Activated CD8-positive, alpha-beta T cell treated with anti-CD3 and anti-CD28 coated beads for 36 hours (primary cell): ENCODE measurements around the gene ACOT7. TPM values are rescaled to one million over a fixed set of nuclear protein-coding genes. Genes with fewer than 3 reads are reported as not detected.
"Not testable (repeated sequence)": the region's sequence is repeated elsewhere in the genome, so short reads cannot be mapped to it uniquely, and the experiment has no call there.

Experiments
- ATAC-seq: fragments of 200-7000 bp; cut with Tn5 transposase; one replicate; pipeline ENCODE4 v1.10.0; 2021; ENCODE audit warnings: mild to moderate bottlenecking, moderate library complexity
- CTCF ChIA-PET: fragments of 350-600 bp; sonication (Branson Sonifier 250); formaldehyde crosslinking; loops from one replicate; lab custom pipeline; 2021; ENCODE audit warnings: antibody characterized with exemption; lab: Charles Lee
- POLR2A ChIA-PET: fragments of 350-600 bp; sonication (Branson Sonifier 250); formaldehyde crosslinking; loops from one replicate; lab custom pipeline; 2021; ENCODE audit warnings: antibody characterized with exemption; lab: Charles Lee
- DNase-seq: peaks from one replicate; pipeline ENCODE4 v3.0.0-alpha.2; 2020
- H3K27ac Mint-ChIP-seq: one replicate; pipeline ENCODE4 v1.8.0; 2021; ENCODE audit warnings: mild to moderate bottlenecking, mixed read lengths
- H3K27me3 Mint-ChIP-seq: one replicate; pipeline ENCODE4 v1.8.0; 2021; ENCODE audit warnings: mixed read lengths
- H3K36me3 Mint-ChIP-seq: one replicate; pipeline ENCODE4 v1.8.0; 2021; ENCODE audit warnings: low read depth, mixed read lengths
- H3K4me1 Mint-ChIP-seq: one replicate; pipeline ENCODE4 v1.8.0; 2021; ENCODE audit warnings: low read depth, mixed read lengths
- H3K4me3 Mint-ChIP-seq: one replicate; pipeline ENCODE4 v1.8.0; 2021; ENCODE audit warnings: mild to moderate bottlenecking, moderate library complexity, mixed read lengths
- H3K9me3 Mint-ChIP-seq: one replicate; pipeline ENCODE4 v1.8.0; 2021; ENCODE audit warnings: mixed read lengths
- intact Hi-C: fragments of 100-400 bp; cut with micrococcal nuclease; formaldehyde crosslinking; loops from one replicate; pipeline ENCODE4 v1.10.0; 2022
- total RNA-seq, 2 experiments: library from RNA; stranded (reverse); gene quantifications; one replicate each; pipeline ENCODE4 v1.2.3, GENCODE V29; 2021
- TF ChIP-seq, protein P1 (sequence below): fragments of 200-600 bp; IDR thresholded peaks from one replicate; pipeline ENCODE4 v1.8.0; 2022; ENCODE audit warnings: antibody characterized with exemption, mild to moderate bottlenecking

ACOT7 gene
- total RNA-seq, 2 experiments from 2014 or later, result 80.4 to 86.7 TPM

GRCh38 chr1:6435547-6435946, 42.0 kb upstream of the ACOT7 start:
- no peak for ATAC-seq
- Mint-ChIP-seq H3K4me3 (no peak overlapping the region), H3K27ac (no peak overlapping the region), H3K9me3 (no peaks in the 10 kb centered on the region), H3K36me3 (no peaks in the 10 kb centered on the region), H3K4me1 (peaks cover 2% of the 10 kb centered on the region), H3K27me3 (peaks cover 14% of the 10 kb centered on the region)
- no peak for DNase-seq
- POLR2A ChIA-PET, result no interaction called here
- TF ChIP-seq, protein P1, sequence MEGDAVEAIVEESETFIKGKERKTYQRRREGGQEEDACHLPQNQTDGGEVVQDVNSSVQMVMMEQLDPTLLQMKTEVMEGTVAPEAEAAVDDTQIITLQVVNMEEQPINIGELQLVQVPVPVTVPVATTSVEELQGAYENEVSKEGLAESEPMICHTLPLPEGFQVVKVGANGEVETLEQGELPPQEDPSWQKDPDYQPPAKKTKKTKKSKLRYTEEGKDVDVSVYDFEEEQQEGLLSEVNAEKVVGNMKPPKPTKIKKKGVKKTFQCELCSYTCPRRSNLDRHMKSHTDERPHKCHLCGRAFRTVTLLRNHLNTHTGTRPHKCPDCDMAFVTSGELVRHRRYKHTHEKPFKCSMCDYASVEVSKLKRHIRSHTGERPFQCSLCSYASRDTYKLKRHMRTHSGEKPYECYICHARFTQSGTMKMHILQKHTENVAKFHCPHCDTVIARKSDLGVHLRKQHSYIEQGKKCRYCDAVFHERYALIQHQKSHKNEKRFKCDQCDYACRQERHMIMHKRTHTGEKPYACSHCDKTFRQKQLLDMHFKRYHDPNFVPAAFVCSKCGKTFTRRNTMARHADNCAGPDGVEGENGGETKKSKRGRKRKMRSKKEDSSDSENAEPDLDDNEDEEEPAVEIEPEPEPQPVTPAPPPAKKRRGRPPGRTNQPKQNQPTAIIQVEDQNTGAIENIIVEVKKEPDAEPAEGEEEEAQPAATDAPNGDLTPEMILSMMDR, result no peak
- CTCF ChIA-PET, result interaction anchor here (1.4 to 8.1 kb wide), 2 partner anchors 13 to 22 kb away, joined by 3 to 75 read pairs; no protein-coding TSS in a partner anchor
- intact Hi-C loops, result no loop called here

GRCh38 chr1:6435129-6435528, 41.6 kb upstream of the ACOT7 start:
- Mint-ChIP-seq H3K9me3 (no peaks in the 10 kb centered on the region), H3K36me3 (no peaks in the 10 kb centered on the region), H3K27ac (no peak overlapping the region), H3K4me1 (peaks cover 2% of the 10 kb centered on the region), H3K4me3 (no peak overlapping the region), H3K27me3 (peaks cover 14% of the 10 kb centered on the region)
- TF ChIP-seq, protein P1, result no peak
- ChIA-PET CTCF (interaction anchor here (0.6 to 8.1 kb wide), 4 partner anchors 13 to 37 kb away, joined by 3 to 75 read pairs (median 4); no protein-coding TSS in a partner anchor), POLR2A (no interaction called here)
- no peak for ATAC-seq
- no peak for DNase-seq
- intact Hi-C loops, result no loop called here

- Mint-ChIP-seq H3K4me1 (no peaks in the 10 kb centered on the region), H3K36me3 (no peaks in the 10 kb centered on the region), H3K9me3 (no peaks in the 10 kb centered on the region), H3K27me3 (peaks cover 10% of the 10 kb centered on the region), H3K4me3 (no peak overlapping the region), H3K27ac (no peak overlapping the region)
- intact Hi-C loops, result no loop called here
- TF ChIP-seq, protein P1, result no peak
- CTCF ChIA-PET, result interaction anchor here (1.2 to 8.1 kb wide), 3 partner anchors 12 to 186 kb away, joined by 3 to 75 read pairs (median 4); no protein-coding TSS in a partner anchor
- no peak for ATAC-seq
- no peak for DNase-seq
- POLR2A ChIA-PET, result no interaction called here
Measured at GRCh38 chr1:6434186-6434585, 40.6 kb upstream of the ACOT7 start.

DNA sequence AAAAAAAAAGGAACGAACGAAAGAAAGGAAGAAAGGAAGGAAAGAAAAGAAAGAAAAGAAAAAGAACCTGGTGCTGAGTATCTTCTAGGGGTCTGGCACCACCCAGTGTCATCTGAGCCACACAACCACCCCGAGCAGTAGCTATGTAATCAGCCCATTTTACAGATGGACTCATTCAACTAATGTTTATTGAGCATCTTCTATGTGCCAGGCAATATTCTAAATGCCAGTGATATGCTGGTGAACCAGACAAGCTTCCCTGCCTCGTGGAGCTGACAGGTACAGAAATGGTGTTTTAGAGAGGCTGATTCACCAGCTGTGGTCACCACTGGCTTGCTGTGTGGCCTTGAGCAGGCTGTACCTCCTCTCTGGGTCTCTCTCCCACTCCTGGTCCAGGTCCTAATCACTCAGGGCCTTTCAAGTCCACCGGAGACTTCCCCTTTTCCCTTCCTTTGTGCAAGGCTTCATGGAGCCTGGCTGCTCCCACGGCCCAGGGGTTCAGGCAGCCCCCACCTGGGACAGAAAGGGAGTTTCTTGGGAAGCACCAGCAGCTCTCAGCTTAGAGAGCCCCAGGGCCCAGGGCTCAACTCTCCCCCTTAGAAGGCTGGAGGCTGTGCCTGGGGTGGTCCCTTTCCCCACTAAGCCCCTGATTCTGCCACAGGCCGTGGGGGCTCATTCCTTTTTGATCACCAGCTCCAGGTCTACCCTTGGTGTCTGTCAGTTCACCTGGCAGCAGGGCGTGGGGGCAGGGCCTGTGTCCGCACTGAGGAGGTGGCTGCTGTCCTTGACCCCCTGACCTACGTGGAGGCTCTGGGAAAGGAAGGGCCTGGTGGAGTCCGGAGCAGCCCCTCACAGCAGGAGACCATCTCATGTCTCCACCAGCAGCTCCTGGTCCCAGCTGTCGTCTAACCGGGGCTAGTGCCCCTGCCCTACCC, 38.3 kb upstream of the ACOT7 start:
- ChIA-PET CTCF (interaction anchor here (1.6 to 8.1 kb wide), 3 partner anchors 9 to 109 kb away, joined by 3 to 75 read pairs (median 4); partner anchors contain the start of gene HES2), POLR2A (interaction anchor here (1.1 to 1.2 kb wide), 2 partner anchors 10 to 19 kb away, joined by 3 read pairs; no protein-coding TSS in a partner anchor)
- intact Hi-C loops, H3K9me3 Mint-ChIP-seq, H3K36me3 Mint-ChIP-seq, H3K4me3 Mint-ChIP-seq, H3K27ac Mint-ChIP-seq, H3K4me1 Mint-ChIP-seq, ATAC-seq, H3K27me3 Mint-ChIP-seq, DNase-seq: not testable (repeated sequence)

GRCh38 chr1:6429660-6430411, 36.3 kb upstream of the ACOT7 start:
- POLR2A ChIA-PET, result not testable (repeated sequence)

GRCh38 chr1:6428453-6428852, 34.9 kb upstream of the ACOT7 start:
- intact Hi-C loops, ATAC-seq, H3K36me3 Mint-ChIP-seq, DNase-seq, CTCF ChIA-PET, H3K4me1 Mint-ChIP-seq, POLR2A ChIA-PET, H3K27ac Mint-ChIP-seq, H3K4me3 Mint-ChIP-seq, H3K9me3 Mint-ChIP-seq: not testable (repeated sequence)
- peaks cover 20% of the 10 kb centered on the region for H3K27me3 Mint-ChIP-seq

More at GRCh38 chr1:6429660-6430411, 36.3 kb upstream of the ACOT7 start:
- CTCF ChIA-PET, result interaction anchor here (0.8 to 1.5 kb wide), 3 partner anchors 8 to 182 kb away, joined by 3 to 7 read pairs (median 4); no protein-coding TSS in a partner anchor
- H3K4me3 Mint-ChIP-seq, H3K27ac Mint-ChIP-seq, H3K4me1 Mint-ChIP-seq, H3K36me3 Mint-ChIP-seq, H3K9me3 Mint-ChIP-seq, ATAC-seq, DNase-seq, intact Hi-C loops: not testable (repeated sequence)
- peaks cover 12% of the 10 kb centered on the region for H3K27me3 Mint-ChIP-seq
